ENCODE measurements around the gene RCOR2. TPM values are rescaled to one million over a fixed set of nuclear protein-coding genes. Genes with fewer than 3 reads are reported as not detected.
"Not testable (repeated sequence)": the region's sequence is repeated elsewhere in the genome, so short reads cannot be mapped to it uniquely, and the experiment has no call there.

Gene RCOR2
- total RNA-seq, 4 donors from 2014 or later, result 0.16 to 0.74 (median 0.58) TPM; not detected in 1

- Histone ChIP-seq H3K4me1 (peaks cover 2 to 90% (median 46%) of the 10 kb centered on the region in 3 donors), H3K4me3 (no peak overlapping the region), H3K36me3 (peaks cover 0 to 3% of the 10 kb centered on the region in 2 donors), H3K9me3 (no peaks in the 10 kb centered on the region), H3K27me3 (no peaks in the 10 kb centered on the region), H3K27ac (peak overlapping the region in 2 of 4 donors; percentile 0 to 25)
- WGBS, 2 donors (ENCODE audit: low coverage in 1 of 2), result 28 to 30% methylated on average over 5 to 6 of the region's 9 CpGs
- no peak for ATAC-seq
- TF ChIP-seq EP300 (IDR thresholded peaks at IDR 0.05), result no peak
These were observed 48.4 kb downstream of the RCOR2 start for GRCh38 chr11:63868399-63869064.

GRCh38 chr11:63867511-63867910 is 49.5 kb downstream of the RCOR2 start:
- H3K36me3 ChIP-seq, result peaks cover 0 to 12% of the 10 kb centered on the region in 2 donors
- TF ChIP-seq POLR2AphosphoS5 (IDR thresholded peaks at IDR 0.05) (no peak), CTCF (IDR thresholded peaks at IDR 0.05) (no peak), POLR2A (IDR thresholded peaks at IDR 0.05) (no peak), EP300 (IDR thresholded peaks at IDR 0.05) (no peak)
- no peaks in the 10 kb centered on the region for H3K27me3 ChIP-seq
- ATAC-seq, result no peak
- peaks cover 0 to 80% (median 36%) of the 10 kb centered on the region in 3 donors for H3K4me1 ChIP-seq
- no peak overlapping the region for H3K4me3 ChIP-seq
- WGBS, 2 donors (ENCODE audit: low coverage in 1 of 2), result 83 to 100% methylated on average over 1 of the region's 4 CpGs
- no peak overlapping the region for H3K27ac ChIP-seq
- no peaks in the 10 kb centered on the region for H3K9me3 ChIP-seq

GRCh38 chr11:63866211-63866610 is 50.8 kb downstream of the RCOR2 start:
- Histone ChIP-seq H3K9me3 (no peaks in the 10 kb centered on the region), H3K36me3 (peaks cover 0 to 19% of the 10 kb centered on the region in 2 donors), H3K4me1 (peaks cover 0 to 67% (median 27%) of the 10 kb centered on the region in 3 donors), H3K4me3 (no peak overlapping the region), H3K27me3 (no peaks in the 10 kb centered on the region), H3K27ac (no peak overlapping the region)
- no peak for ATAC-seq
- TF ChIP-seq POLR2AphosphoS5 (IDR thresholded peaks at IDR 0.05) (no peak), CTCF (IDR thresholded peaks at IDR 0.05) (no peak), EP300 (IDR thresholded peaks at IDR 0.05) (no peak), POLR2A (IDR thresholded peaks at IDR 0.05) (no peak)
- 48 to 56% methylated on average over 4 of the region's 4 CpGs for WGBS, 2 donors (ENCODE audit: low coverage in 1 of 2)

- ATAC-seq, H3K27ac ChIP-seq, H3K27me3 ChIP-seq, H3K9me3 ChIP-seq, H3K4me3 ChIP-seq: not testable (repeated sequence)
- WGBS, 2 donors (ENCODE audit: low coverage in 1 of 2), result 97% methylated on average over 3 of the region's 6 CpGs; no CpG with 5 or more reads in 1 of the 2 donors
- peaks cover 0 to 52% (median 13%) of the 10 kb centered on the region in 3 donors for H3K4me1 ChIP-seq
- H3K36me3 ChIP-seq, result peaks cover 0 to 26% of the 10 kb centered on the region in 2 donors
These were observed 53.3 kb downstream of the RCOR2 start for GRCh38 chr11:63863620-63864019.

- TF ChIP-seq POLR2AphosphoS5 (IDR thresholded peaks at IDR 0.05) (no peak), EP300 (IDR thresholded peaks at IDR 0.05) (no peak), CTCF (IDR thresholded peaks at IDR 0.05) (no peak), POLR2A (IDR thresholded peaks at IDR 0.05) (no peak)
- Histone ChIP-seq H3K9me3 (no peaks in the 10 kb centered on the region), H3K27me3 (no peaks in the 10 kb centered on the region), H3K27ac (no peak overlapping the region), H3K36me3 (peaks cover 0 to 26% of the 10 kb centered on the region in 2 donors), H3K4me1 (peaks cover 0 to 52% (median 12%) of the 10 kb centered on the region in 3 donors), H3K4me3 (no peak overlapping the region)
- 50 to 60% methylated on average over 3 of the region's 4 CpGs for WGBS, 2 donors (ENCODE audit: low coverage in 1 of 2)
- no peak for ATAC-seq
These were observed 54.0 kb downstream of the RCOR2 start for GRCh38 chr11:63862923-63863322.

Small RNA genes within 50 kb of the gene (small RNA-seq; reads per million reads assigned to genes)
- 0 reads per million in 4 donors for gene RNU6-1306P

Other genes with a start within 250 kb of the RCOR2 start
- 100 to 1,000 TPM; 155 to 221 (median 202) TPM for gene ATL3, start 245.8 kb downstream of the RCOR2 start, total RNA-seq
- 100 to 1,000 TPM in 1 of 4 donors, 10 to 100 TPM in 3; 78.4 to 115 (median 94.2) TPM for gene RTN3, start 235.7 kb downstream of the RCOR2 start, total RNA-seq
- gene ZFTA, start 148.4 kb downstream of the RCOR2 start, total RNA-seq, result 10 to 100 TPM; 13.2 to 31.8 (median 24.5) TPM
- gene SPINDOC, start 103.7 kb downstream of the RCOR2 start, total RNA-seq, result 10 to 100 TPM; 14.3 to 18.6 (median 15.5) TPM
- 10 to 100 TPM; 17.4 to 42.5 (median 23.8) TPM for gene MARK2, start 78.1 kb downstream of the RCOR2 start, total RNA-seq
- gene NAA40, start 21.8 kb upstream of the RCOR2 start, total RNA-seq, result 10 to 100 TPM in 1 of 4 donors, 1 to 10 TPM in 3; 3.8 to 12.5 (median 8.5) TPM
- 100 to 1,000 TPM; 317 to 650 (median 402) TPM for gene COX8A, start 57.5 kb upstream of the RCOR2 start, total RNA-seq
- 10 to 100 TPM; 47.7 to 70.4 (median 53.2) TPM for gene OTUB1, start 69.3 kb upstream of the RCOR2 start, total RNA-seq
- gene FLRT1, start 118.8 kb upstream of the RCOR2 start, total RNA-seq, result 1 to 10 TPM; 1.1 to 4.7 (median 3.6) TPM
- gene MACROD1, start 248.9 kb upstream of the RCOR2 start, total RNA-seq, result 10 to 100 TPM; 26.9 to 56.2 (median 30.4) TPM

All from gastroesophageal sphincter (tissue), 4 donors.